HEK293T (cell line): ENCODE measurements around the gene NUDT22.

Source experiments
- CTCF ChIA-PET: fragments of 350-600 bp; formaldehyde crosslinking; extraction: SDS; loops from one replicate; lab custom pipeline; 2021; ENCODE audit warnings: antibody characterized with exemption, inconsistent platforms; lab: Yijun Ruan, JAX
- POLR2A ChIA-PET: fragments of 350-600 bp; formaldehyde crosslinking; extraction: SDS; loops from one replicate; lab custom pipeline; 2020; ENCODE audit warnings: antibody characterized with exemption, inconsistent platforms; lab: Yijun Ruan, JAX
- DNase-seq: peaks from one replicate; pipeline ENCODE4 v3.0.0; 2012; ENCODE audit warnings: mixed read lengths; ENCODE audit errors: extremely low spot score
- ARNT ChIP-seq: fragments of 450-650 bp; IDR thresholded peaks from 2 replicates; pipeline ENCODE4 v1.6.1; 2017; ENCODE audit warnings: mild to moderate bottlenecking
- BHLHE40 ChIP-seq: fragments of 450-650 bp; IDR thresholded peaks from 2 replicates; pipeline ENCODE4 v1.6.1; 2016; ENCODE audit warnings: mild to moderate bottlenecking, moderate library complexity, borderline replicate concordance
- CTBP1 ChIP-seq: fragments of 450-650 bp; IDR thresholded peaks from 2 replicates; pipeline ENCODE4 v1.6.1; 2016; ENCODE audit warnings: borderline replicate concordance
- ELF4 ChIP-seq: fragments of 450-650 bp; IDR thresholded peaks from 2 replicates; pipeline ENCODE4 v1.6.1; 2017; ENCODE audit warnings: antibody characterized with exemption
- FOXA1 ChIP-seq: fragments of 450-650 bp; IDR thresholded peaks from 2 replicates; pipeline ENCODE4 v1.6.1; 2016; ENCODE audit warnings: mild to moderate bottlenecking
- FOXK2 ChIP-seq: fragments of 450-650 bp; IDR thresholded peaks from 2 replicates; pipeline ENCODE4 v1.6.1; 2016; ENCODE audit warnings: mild to moderate bottlenecking
- FOXM1 ChIP-seq: fragments of 450-650 bp; IDR thresholded peaks from 2 replicates; pipeline ENCODE4 v1.6.1; 2017; ENCODE audit warnings: mild to moderate bottlenecking, borderline replicate concordance
- HDGF ChIP-seq: fragments of 450-650 bp; IDR thresholded peaks from 2 replicates; pipeline ENCODE4 v1.6.1; 2017; ENCODE audit warnings: antibody characterized with exemption, borderline replicate concordance
- L3MBTL2 ChIP-seq: fragments of 450-650 bp; conservative IDR thresholded peaks from 2 replicates; pipeline ENCODE4 v1.6.1; 2016; ENCODE audit warnings: mild to moderate bottlenecking
- LEF1 ChIP-seq: fragments of 450-650 bp; IDR thresholded peaks from 2 replicates; pipeline ENCODE4 v1.6.1; 2017; ENCODE audit warnings: mild to moderate bottlenecking, borderline replicate concordance
- NFRKB ChIP-seq: fragments of 450-650 bp; IDR thresholded peaks from 2 replicates; pipeline ENCODE4 v1.6.1; 2016; ENCODE audit warnings: mild to moderate bottlenecking, moderate library complexity
- SP1 ChIP-seq: fragments of 450-650 bp; IDR thresholded peaks from 2 replicates; pipeline ENCODE4 v1.6.1; 2017
- SUZ12 ChIP-seq: fragments of 450-650 bp; IDR thresholded peaks from 2 replicates; pipeline ENCODE4 v1.6.1; 2016; ENCODE audit warnings: mild to moderate bottlenecking
- TARDBP ChIP-seq: fragments of 450-650 bp; IDR thresholded peaks from 2 replicates; pipeline ENCODE4 v1.6.1; 2016
- ZNF384 ChIP-seq: fragments of 450-650 bp; IDR thresholded peaks from 2 replicates; pipeline ENCODE4 v1.6.1; 2016
- TF ChIP-seq, protein P1 (sequence below): fragments of 450-650 bp; IDR thresholded peaks from 2 replicates; pipeline ENCODE4 v1.6.1; 2016

Gene NUDT22

DNA sequence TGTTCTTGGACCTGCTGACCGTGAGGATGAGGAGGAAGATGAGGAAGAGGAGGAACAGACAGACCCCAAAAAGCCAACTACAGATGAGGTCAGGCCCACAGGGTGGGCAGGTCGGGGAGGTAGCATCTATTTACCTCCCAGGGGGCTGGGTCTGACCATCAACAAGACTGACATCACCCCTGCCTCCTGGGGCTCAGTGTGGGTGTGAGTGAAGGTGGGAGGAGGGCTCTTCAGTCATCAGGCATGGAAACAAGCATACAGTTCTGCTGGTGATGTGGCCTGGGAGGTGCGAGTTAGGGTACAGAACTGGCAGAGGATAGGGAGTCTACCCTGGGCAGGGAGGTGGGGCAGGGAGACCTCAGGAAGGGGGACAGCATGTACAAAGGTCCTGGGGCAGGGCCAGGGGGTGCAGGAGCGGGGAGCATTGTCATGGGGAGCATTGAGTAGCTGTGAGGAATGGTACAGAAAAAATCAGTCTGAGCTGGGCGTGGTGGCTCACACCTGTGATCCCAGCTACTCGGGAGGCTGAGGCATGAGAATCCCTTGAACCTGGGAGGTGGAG is 34.2 kb downstream of the NUDT22 start:
- TF ChIP-seq L3MBTL2 (no peak), FOXK2 (no peak), ZNF384 (no peak), CTBP1 (no peak), FOXA1 (no peak), SUZ12 (no peak), ELF4 (no peak), LEF1 (no peak), TARDBP (no peak), FOXM1 (no peak), SP1 (no peak), BHLHE40 (no peak), ARNT (no peak), HDGF (no peak)
- TF ChIP-seq, protein P1, sequence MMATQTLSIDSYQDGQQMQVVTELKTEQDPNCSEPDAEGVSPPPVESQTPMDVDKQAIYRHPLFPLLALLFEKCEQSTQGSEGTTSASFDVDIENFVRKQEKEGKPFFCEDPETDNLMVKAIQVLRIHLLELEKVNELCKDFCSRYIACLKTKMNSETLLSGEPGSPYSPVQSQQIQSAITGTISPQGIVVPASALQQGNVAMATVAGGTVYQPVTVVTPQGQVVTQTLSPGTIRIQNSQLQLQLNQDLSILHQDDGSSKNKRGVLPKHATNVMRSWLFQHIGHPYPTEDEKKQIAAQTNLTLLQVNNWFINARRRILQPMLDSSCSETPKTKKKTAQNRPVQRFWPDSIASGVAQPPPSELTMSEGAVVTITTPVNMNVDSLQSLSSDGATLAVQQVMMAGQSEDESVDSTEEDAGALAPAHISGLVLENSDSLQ, result no peak
- POLR2A ChIA-PET, result interaction anchor here (1.4 kb wide), 1 partner anchor 57 kb away, joined by 3 read pairs; the partner anchor contains the start of gene PRDX5
- no peak for DNase-seq
- CTCF ChIA-PET, result no interaction called here

GRCh38 chr11:64261556-64262080 is 35.5 kb downstream of the NUDT22 start:
- TF ChIP-seq LEF1 (no peak), FOXK2 (no peak), BHLHE40 (no peak), TARDBP (no peak), SUZ12 (no peak), HDGF (no peak), ELF4 (no peak), FOXA1 (no peak)
- CTCF ChIA-PET, result no interaction called here
- DNase-seq, result no peak
- POLR2A ChIA-PET, result interaction anchor here (1.4 to 1.6 kb wide), 2 partner anchors 10 to 56 kb away, joined by 3 to 4 read pairs; partner anchors contain the start of gene PRDX5

GRCh38 chr11:64262271-64263002 is 36.4 kb downstream of the NUDT22 start:
- ChIA-PET POLR2A (interaction anchor here (1.6 kb wide), 1 partner anchor 9 kb away, joined by 4 read pairs; no protein-coding TSS in a partner anchor), CTCF (no interaction called here)
- TF ChIP-seq HDGF, result no peak
- no peak for TF ChIP-seq L3MBTL2
- no peak for TF ChIP-seq TARDBP
- TF ChIP-seq SUZ12, result no peak
- no peak for TF ChIP-seq SP1
- no peak for TF ChIP-seq FOXM1
- TF ChIP-seq, protein P1, result no peak
- no peak for TF ChIP-seq ZNF384
- no peak for TF ChIP-seq FOXA1
- no peak for DNase-seq

DNA sequence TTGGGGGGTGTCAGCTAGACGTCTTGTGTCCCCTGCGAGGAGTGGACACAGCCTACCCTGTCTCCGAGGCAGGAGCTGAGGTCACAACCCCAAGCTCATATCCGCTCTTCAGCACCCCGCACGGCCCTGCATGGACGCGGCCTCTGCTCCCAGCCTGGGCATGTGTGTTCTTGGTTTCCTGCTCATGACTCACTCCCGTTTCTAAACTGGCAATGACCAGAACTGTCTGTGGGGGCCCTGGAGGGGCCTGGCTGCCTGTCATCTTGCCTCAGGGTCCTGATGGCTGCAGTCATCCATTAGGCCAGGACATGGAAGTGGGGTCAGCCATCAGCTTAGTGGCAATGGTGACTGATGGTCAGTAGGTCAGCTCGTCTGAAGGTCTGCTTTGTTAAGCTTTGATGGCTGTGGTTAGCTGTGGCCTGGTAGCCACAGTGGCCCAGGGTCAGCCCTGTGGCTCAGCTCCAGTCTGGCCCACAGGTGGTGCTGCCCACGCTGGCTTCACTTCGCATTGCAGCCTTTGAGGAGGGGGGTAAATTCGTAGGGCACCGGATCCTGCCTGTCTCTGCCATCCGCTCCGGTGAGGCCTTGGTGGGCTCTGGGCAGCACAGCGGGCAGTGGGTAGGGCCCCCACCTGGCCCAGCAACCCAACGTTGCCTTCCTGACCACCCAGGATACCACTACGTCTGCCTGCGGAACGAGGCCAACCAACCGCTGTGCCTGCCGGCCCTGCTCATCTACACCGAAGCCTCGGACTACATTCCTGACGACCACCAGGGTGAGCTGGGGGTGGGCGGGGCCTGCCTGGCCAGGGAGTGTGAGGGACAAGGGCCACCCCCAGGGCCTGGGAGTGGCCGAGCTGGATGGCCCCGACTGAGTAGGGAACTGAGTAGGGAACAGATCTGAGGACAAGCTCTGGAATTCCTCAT is 37.2 kb downstream of the NUDT22 start:
- POLR2A ChIA-PET, result interaction anchor here (0.6 to 2.3 kb wide), 5 partner anchors 8 to 54 kb away, joined by 3 to 5 read pairs (median 4); partner anchors contain the start of genes PLCB3, PPP1R14B and TRMT112
- CTCF ChIA-PET, result no interaction called here

DNA sequence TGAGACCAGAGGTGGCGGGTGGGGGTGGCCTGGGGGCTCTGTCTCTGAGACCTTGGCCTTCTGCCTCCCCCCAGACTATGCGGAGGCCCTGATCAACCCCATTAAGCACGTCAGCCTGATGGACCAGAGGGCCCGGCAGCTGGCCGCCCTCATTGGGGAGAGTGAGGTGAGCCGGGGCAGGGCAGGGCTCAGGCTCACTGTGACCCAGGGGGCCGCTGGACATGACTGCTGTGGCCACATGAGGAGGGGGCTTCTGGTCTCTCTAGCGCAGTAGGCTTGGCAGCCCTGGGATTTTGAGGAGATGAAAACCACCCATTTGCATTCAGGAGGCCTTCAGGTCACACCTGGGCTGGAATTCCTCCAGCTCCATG is 37.9 kb downstream of the NUDT22 start:
- CTCF ChIA-PET, result no interaction called here
- POLR2A ChIA-PET, result interaction anchor here (0.6 to 2.3 kb wide), 7 partner anchors 13 to 78 kb away, joined by 3 to 5 read pairs (median 3); partner anchors contain the start of genes PLCB3, PPP1R14B, STIP1 and TRMT112
- DNase-seq, result no peak
- TF ChIP-seq FOXM1 (no peak), ARNT (no peak), ELF4 (no peak), HDGF (no peak), CTBP1 (no peak), SUZ12 (no peak)

More for the DNA sequence above, 37.2 kb downstream of the NUDT22 start:
- TF ChIP-seq FOXK2 (no peak), ARNT (no peak), BHLHE40 (no peak), ZNF384 (no peak), LEF1 (no peak), L3MBTL2 (no peak), FOXA1 (no peak), NFRKB (no peak), HDGF (no peak), SUZ12 (no peak), ELF4 (no peak)
- TF ChIP-seq, protein P1, result no peak
- no peak for DNase-seq
